Neuronal stem cell (in vitro differentiated cells): ENCODE data around the gene TEX44.

Source experiments
- DNase-seq: peaks from one replicate; pipeline ENCODE4 v3.0.0-alpha.2; 2013; ENCODE audit warnings: low spot score
- H2AFZ ChIP-seq: one replicate; pipeline ENCODE4 v1.6.1; 2013; ENCODE audit warnings: mild to moderate bottlenecking, low read length, inconsistent platforms
- H2AK5ac ChIP-seq: 2 replicates; pipeline ENCODE4 v1.6.1; 2013; ENCODE audit warnings: low read depth, mild to moderate bottlenecking, inconsistent platforms, low read length, moderate library complexity, mixed read lengths
- H2BK120ac ChIP-seq: 2 replicates; pipeline ENCODE4 v1.6.1; 2013; ENCODE audit warnings: low read depth, mild to moderate bottlenecking, inconsistent platforms, low read length, moderate library complexity, mixed read lengths
- H2BK12ac ChIP-seq: one replicate; pipeline ENCODE4 v1.6.1; 2013; ENCODE audit warnings: low read length, inconsistent platforms
- H2BK15ac ChIP-seq: 2 replicates; pipeline ENCODE4 v1.6.1; 2013; ENCODE audit warnings: mild to moderate bottlenecking, low read length, inconsistent platforms, mixed read lengths
- H2BK5ac ChIP-seq: one replicate; pipeline ENCODE4 v1.6.1; 2013; ENCODE audit warnings: inconsistent platforms, mild to moderate bottlenecking, low read length, moderate library complexity
- H3K14ac ChIP-seq: one replicate; pipeline ENCODE4 v1.6.1; 2013; ENCODE audit warnings: low read length, inconsistent platforms
- H3K18ac ChIP-seq: 2 replicates; pipeline ENCODE4 v1.6.1; 2013; ENCODE audit warnings: low read length, inconsistent platforms
- H3K23ac ChIP-seq: 2 replicates; pipeline ENCODE4 v1.6.1; 2013; ENCODE audit warnings: low read depth, mild to moderate bottlenecking, mixed read lengths, low read length, inconsistent platforms; ENCODE audit not compliant: poor library complexity
- H3K27ac ChIP-seq: replicated peaks from 3 replicates; pipeline ENCODE4 v1.5.1; 2013; ENCODE audit warnings: low read length, inconsistent platforms
- H3K27me3 ChIP-seq, 3 experiments: 2 replicates each; pipeline ENCODE4 v1.6.1; 2013; ENCODE audit warnings: low read length in 3 of 3, mild to moderate bottlenecking in 2 of 3, inconsistent platforms in 1 of 3, low read depth in 1 of 3, mixed read lengths in 1 of 3, moderate library complexity in 1 of 3; ENCODE audit not compliant: control insufficient read depth in 3 of 3, insufficient read depth in 3 of 3
- H3K36me3 ChIP-seq, 2 donors: replicated peaks in 1 of 2; 2 replicates each; pipeline ENCODE4 v1.6.1; 2013; ENCODE audit warnings: low read length in 2 of 2; ENCODE audit not compliant: control insufficient read depth in 2 of 2, insufficient read depth in 2 of 2
- H3K4ac ChIP-seq: 2 replicates; pipeline ENCODE4 v1.6.1; 2013; ENCODE audit warnings: inconsistent platforms, mild to moderate bottlenecking, low read length, moderate library complexity
- H3K4me1 ChIP-seq, 2 donors: 1 replicate in 1 of 2; 2 replicates in 1 of 2; pipeline ENCODE4 v1.6.1; 2013; ENCODE audit warnings: low read length in 2 of 2, low read depth in 1 of 2; ENCODE audit not compliant: control insufficient read depth in 2 of 2, insufficient read depth in 1 of 2
- H3K4me2 ChIP-seq: one replicate; pipeline ENCODE4 v1.6.1; 2013; ENCODE audit warnings: mild to moderate bottlenecking, low read length, inconsistent platforms; ENCODE audit not compliant: insufficient read depth, poor library complexity, severe bottlenecking
- H3K4me3 ChIP-seq, 2 donors: 2 replicates each; pipeline ENCODE4 v1.5.1; 2013; ENCODE audit warnings: low read length in 2 of 2, mild to moderate bottlenecking in 2 of 2, inconsistent platforms in 1 of 2, moderate library complexity in 1 of 2
- H3K79me1 ChIP-seq: one replicate; pipeline ENCODE4 v1.6.1; 2013; ENCODE audit warnings: low read depth, mild to moderate bottlenecking, inconsistent platforms, low read length, moderate library complexity
- H3K9ac ChIP-seq: one replicate; pipeline ENCODE4 v1.6.1; 2013; ENCODE audit warnings: mild to moderate bottlenecking, low read depth, low read length, inconsistent platforms; ENCODE audit not compliant: poor library complexity
- H3K9me3 ChIP-seq, 2 donors: replicated peaks in 1 of 2; 2 replicates each; pipeline versions ENCODE3 to v1.6.1; 2013; ENCODE audit warnings: low read length in 2 of 2, mild to moderate bottlenecking in 2 of 2, inconsistent platforms in 1 of 2, low read depth in 1 of 2, mixed read lengths in 1 of 2, moderate library complexity in 1 of 2; ENCODE audit not compliant: control insufficient read depth in 2 of 2, insufficient read depth in 1 of 2
- H4K8ac ChIP-seq: one replicate; pipeline ENCODE4 v1.6.1; 2013; ENCODE audit warnings: low read depth, mild to moderate bottlenecking, inconsistent platforms, low read length, moderate library complexity
- H4K91ac ChIP-seq: one replicate; pipeline ENCODE4 v1.6.1; 2013; ENCODE audit warnings: low read length, low read depth, mild to moderate bottlenecking, inconsistent platforms; ENCODE audit not compliant: poor library complexity
- WGBS, 2 donors: extraction: QIAGEN DNeasy Blood & Tissue Kit; methylation state at CpG; one replicate each; pipeline ENCODE4 v1.1.7; 2013; ENCODE audit warnings: missing lambda C conversion rate in 2 of 2, mixed read lengths in 1 of 2; ENCODE audit not compliant: insufficient read length in 2 of 2, insufficient replicate concordance in 1 of 2; ENCODE audit errors: extremely low coverage in 2 of 2; 5-methylcytosine and 5-hydroxymethylcytosine counted together

TEX44 gene

DNA sequence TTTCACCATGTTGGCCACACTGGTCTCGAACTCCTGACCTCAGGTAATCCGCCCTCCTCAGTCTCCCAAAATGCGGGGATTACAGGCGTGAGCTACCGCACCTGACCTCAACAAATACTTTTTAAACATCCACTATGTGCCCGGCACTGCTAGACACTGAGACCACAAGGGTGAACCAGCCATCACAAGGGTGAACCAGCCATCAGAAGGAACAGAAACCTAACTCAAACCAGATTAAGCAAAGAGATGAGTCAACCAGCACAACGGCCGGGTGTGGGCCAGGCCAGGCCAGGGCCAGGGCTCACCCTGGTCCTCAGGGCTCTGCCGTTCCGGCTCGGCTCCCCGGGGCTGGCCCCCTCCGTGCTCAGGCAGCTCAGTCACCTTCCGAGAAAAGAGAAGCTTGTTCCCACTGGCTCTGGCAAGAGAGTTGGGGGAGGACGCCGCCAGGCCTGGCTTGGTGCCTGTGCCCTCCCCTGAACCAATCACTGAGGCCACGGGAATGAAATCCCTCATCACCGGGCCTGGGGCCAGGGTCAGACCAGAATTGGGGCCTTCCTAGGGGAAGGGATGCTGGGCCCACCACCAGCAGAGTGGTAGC is 4.4 kb downstream of the TEX44 start:
- WGBS, 2 donors = no CpG with 5 or more reads among the region's 18 CpGs
- Histone ChIP-seq H3K36me3 (no peaks in the 10 kb centered on the region), H2AK5ac (peak overlapping the region; percentile 8), H3K27me3 (peaks cover 0 to 6% (median 2%) of the 10 kb centered on the region in 3 experiments), H3K4ac (no peak overlapping the region), H2BK5ac (no peak overlapping the region), H2AFZ (no peak overlapping the region), H2BK120ac (no peak overlapping the region), H4K8ac (no peak overlapping the region), H3K23ac (no peak overlapping the region), H3K4me1 (peaks cover 0 to under 1% of the 10 kb centered on the region in 2 donors), H3K9ac (peak overlapping the region; percentile 7), H2BK15ac (peak overlapping the region; percentile 84), H3K18ac (peak overlapping the region; percentile 58), H3K27ac (no peak overlapping the region), H3K4me2 (no peak overlapping the region), H3K4me3 (no peak overlapping the region), H2BK12ac (no peak overlapping the region), H3K9me3 (peaks cover 0 to 3% of the 10 kb centered on the region in 2 donors), H3K79me1 (no peaks in the 10 kb centered on the region), H3K14ac (no peak overlapping the region), H4K91ac (no peak overlapping the region)
- no peak for DNase-seq

DNA sequence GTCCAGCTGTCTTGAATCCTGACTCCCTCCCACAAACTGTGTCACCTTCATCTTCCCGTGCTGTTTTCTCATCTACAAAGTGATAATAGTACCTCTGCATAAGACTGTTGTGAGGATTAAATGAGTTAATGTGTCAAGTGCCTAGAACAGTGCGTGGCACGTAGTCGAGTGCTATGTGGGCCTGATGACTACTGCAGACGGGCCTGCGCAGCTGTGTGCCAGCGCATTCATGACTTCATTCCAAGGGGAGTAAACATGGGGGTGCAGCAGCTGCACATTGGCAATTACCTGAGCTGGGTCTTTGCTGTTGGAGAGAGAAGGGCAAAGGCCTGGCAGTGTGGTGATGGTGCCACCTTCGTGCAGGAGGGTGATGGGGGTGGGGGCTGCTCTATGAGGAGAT is 5.0 kb downstream of the TEX44 start:
- Histone ChIP-seq H3K18ac (peak overlapping the region; percentile 20), H3K36me3 (no peaks in the 10 kb centered on the region), H3K9ac (no peak overlapping the region), H3K4me2 (no peak overlapping the region), H3K9me3 (peaks cover 0 to 3% of the 10 kb centered on the region in 2 donors), H3K27ac (no peak overlapping the region), H4K8ac (no peak overlapping the region), H3K4ac (no peak overlapping the region), H2AK5ac (peak overlapping the region; percentile 30), H2BK12ac (no peak overlapping the region), H3K79me1 (no peaks in the 10 kb centered on the region), H3K4me1 (peaks cover 0 to 3% of the 10 kb centered on the region in 2 donors), H3K4me3 (no peak overlapping the region), H2BK15ac (peak overlapping the region; percentile 84), H4K91ac (no peak overlapping the region), H2AFZ (no peak overlapping the region), H2BK120ac (no peak overlapping the region), H2BK5ac (no peak overlapping the region), H3K27me3 (peaks cover 0 to 6% (median 2%) of the 10 kb centered on the region in 3 experiments), H3K23ac (no peak overlapping the region), H3K14ac (no peak overlapping the region)
- no peak for DNase-seq
- WGBS, 2 donors = no CpG with 5 or more reads among the region's 8 CpGs

DNA sequence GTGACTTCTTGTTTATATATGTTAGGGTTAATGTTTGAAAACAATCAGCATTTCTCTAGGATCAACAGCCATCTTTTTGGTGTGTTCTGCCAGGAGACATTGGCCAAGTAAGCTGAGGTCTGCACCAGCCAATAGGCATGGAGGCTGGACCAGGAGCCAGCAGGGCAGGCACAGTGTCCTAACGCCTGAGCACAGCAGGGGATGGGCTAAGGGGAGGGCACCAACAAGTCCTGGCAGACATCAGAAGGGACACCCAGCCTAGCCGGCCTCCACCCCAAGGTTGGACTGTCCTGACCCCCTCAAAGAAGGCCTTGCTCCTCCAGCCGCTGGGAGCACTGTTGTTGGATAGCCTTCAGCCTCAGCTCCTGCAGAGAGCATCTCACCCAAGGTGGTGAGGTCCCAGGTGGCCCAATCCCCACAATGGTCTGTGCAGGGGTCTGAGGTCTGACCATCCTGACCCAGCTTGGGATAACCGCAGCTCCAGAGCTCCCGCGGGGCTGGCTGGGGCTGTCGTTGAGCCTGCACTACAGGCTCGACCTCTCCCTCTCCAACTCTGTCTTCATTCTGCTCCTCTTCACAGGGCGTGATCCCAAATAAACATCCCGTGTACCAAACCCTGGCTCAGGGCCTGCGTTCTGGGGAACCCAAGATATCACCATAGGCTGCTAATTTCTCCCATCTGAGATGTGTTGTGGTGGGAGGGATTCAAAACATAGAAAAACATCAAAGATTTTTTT is 8.1 kb downstream of the TEX44 start:
- no peak overlapping the region for H3K4me2 ChIP-seq
- no peak overlapping the region for H3K9ac ChIP-seq
- peak overlapping the region; percentile 15 for H2BK15ac ChIP-seq
- no peaks in the 10 kb centered on the region for H3K36me3 ChIP-seq
- H4K91ac ChIP-seq = no peak overlapping the region
- H3K79me1 ChIP-seq = no peaks in the 10 kb centered on the region
- H4K8ac ChIP-seq = no peak overlapping the region
- H2BK120ac ChIP-seq = no peak overlapping the region
- peaks cover 0 to 3% of the 10 kb centered on the region in 2 donors for H3K9me3 ChIP-seq
- no peak overlapping the region for H2AFZ ChIP-seq
- no peak overlapping the region for H3K4ac ChIP-seq
- H3K27ac ChIP-seq = no peak overlapping the region
- no peak for DNase-seq
- H3K4me3 ChIP-seq = no peak overlapping the region
- H3K23ac ChIP-seq = peak overlapping the region; percentile 43
- H2AK5ac ChIP-seq = no peak overlapping the region
- H3K18ac ChIP-seq = peak overlapping the region; percentile 5
- H2BK12ac ChIP-seq = peak overlapping the region; percentile 4
- WGBS, 2 donors = no CpG with 5 or more reads among the region's 11 CpGs
- peak overlapping the region; percentile 84 for H2BK5ac ChIP-seq
- H3K4me1 ChIP-seq = peaks cover 23 to 24% of the 10 kb centered on the region in 2 donors
- peaks cover 0 to 2% (median 0%) of the 10 kb centered on the region in 3 experiments for H3K27me3 ChIP-seq
- H3K14ac ChIP-seq = no peak overlapping the region
